Motor neuron (in vitro differentiated cells): Measurements from ENCODE around the gene KCNE4. TPM values are rescaled to one million over a fixed set of nuclear protein-coding genes. Genes with fewer than 3 reads are reported as not detected.

Experiments used
- ATAC-seq, 8 experiments: fragments of 200-7000 bp; cut with Tn5 transposase; replicated peaks in 6 of 8; 2 replicates each; pipeline ENCODE4 v1.8.0; 2021; ENCODE audit warnings: mild to moderate bottlenecking in 8 of 8, moderate library complexity in 8 of 8
- H3K27ac ChIP-seq, 2 donors: fragments of 250-450 bp; sonication (Bioruptor Pico); 2 replicates each; pipeline ENCODE4 v1.9.0; 2021; ENCODE audit warnings: antibody characterized with exemption in 2 of 2, mild to moderate bottlenecking in 2 of 2, moderate library complexity in 1 of 2
- H3K4me1 ChIP-seq, 2 donors: fragments of 250-450 bp; sonication (Bioruptor Pico); replicated peaks in 1 of 2; 2 replicates each; pipeline ENCODE4 v1.6.1; 2021; ENCODE audit warnings: antibody characterized with exemption in 2 of 2, mild to moderate bottlenecking in 2 of 2, moderate library complexity in 1 of 2
- H3K4me3 ChIP-seq, 5 donors: fragments of 250-450 bp; sonication (Bioruptor Pico); 2 replicates each; pipeline ENCODE4 v1.9.0; 2021; ENCODE audit warnings: antibody characterized with exemption in 5 of 5, mild to moderate bottlenecking in 5 of 5, moderate library complexity in 4 of 5
- WGBS, 10 experiments: fragments of 450-650 bp; shearing (Covaris generic); methylation state at CpG; one replicate each; pipeline ENCODE4 v1.0.0; 2022; 5-methylcytosine and 5-hydroxymethylcytosine counted together
- in situ Hi-C, 9 experiments: fragments of 400-800 bp; cut with MboI; loops; one replicate each; pipeline ENCODE4 v1.15.0; 2021; ENCODE audit warnings: low sequenced_read_pairs in 9 of 9, low pct_unique_long_range_greater_than_20kb in 2 of 9; ENCODE audit not compliant: unreplicated experiment in 9 of 9
- total RNA-seq, 8 experiments: library from RNA; unstranded; fragments of 300-600 nt; gene quantifications; 2 replicates each; pipeline versions ENCODE4 v1.2.3 to v1.2.4, GENCODE V29; 2022

The KCNE4 gene
- total RNA-seq: 10 to 100 TPM in 3 of 8 experiments, 1 to 10 TPM in 2, under 1 TPM in 3; 0.21 to 22.7 (median 1.2) TPM

DNA sequence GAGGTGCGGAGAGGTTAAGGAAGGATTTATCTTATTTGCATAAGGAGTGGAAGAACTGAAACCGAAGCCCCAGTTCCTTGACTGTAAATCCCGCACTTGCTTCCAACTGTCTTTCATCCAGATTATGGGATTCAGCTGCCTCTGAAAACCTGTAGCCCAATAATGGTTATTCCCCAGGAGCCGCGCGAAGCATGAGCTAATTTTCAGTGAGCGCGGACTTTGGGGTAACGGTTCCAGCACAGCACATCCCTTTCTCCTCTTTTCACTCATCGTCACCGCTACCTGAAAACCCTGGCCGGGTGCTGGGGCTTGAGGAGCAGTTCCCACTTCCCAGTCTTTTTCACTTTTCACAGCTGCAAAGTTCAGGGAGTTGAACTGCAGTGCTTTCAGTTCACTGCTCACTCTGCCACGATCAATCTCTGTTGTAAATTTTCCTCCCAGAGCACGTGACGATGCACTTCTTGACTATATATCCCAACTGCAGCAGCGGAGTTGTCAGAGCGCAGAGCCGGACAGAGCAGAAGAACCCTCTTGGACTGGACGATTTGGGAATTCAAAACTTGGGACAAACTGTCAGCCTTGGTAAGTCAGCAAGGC is at the start of gene KCNE4:
KCNE4 (plus strand) TSS at position 498 of the 597 bp plus-strand sequence. CDS start 641 bp downstream, outside the sequence.
- no peak within 1 kb of the TSS for H3K4me3 ChIP-seq
- peak; percentile 60 to 90 (median 76) for ATAC-seq
- in situ Hi-C loops: no loop called here
- 0 to 81% (median 58%) methylated on average over 1 to 15 of the region's 19 CpGs; no CpG with 5 or more reads in 1 of the 10 experiments for WGBS, 10 experiments
- H3K27ac ChIP-seq: no peak within 1 kb of the TSS
- H3K4me1 ChIP-seq: peaks cover 13 to 20% of the 10 kb centered on the region in 2 donors

DNA sequence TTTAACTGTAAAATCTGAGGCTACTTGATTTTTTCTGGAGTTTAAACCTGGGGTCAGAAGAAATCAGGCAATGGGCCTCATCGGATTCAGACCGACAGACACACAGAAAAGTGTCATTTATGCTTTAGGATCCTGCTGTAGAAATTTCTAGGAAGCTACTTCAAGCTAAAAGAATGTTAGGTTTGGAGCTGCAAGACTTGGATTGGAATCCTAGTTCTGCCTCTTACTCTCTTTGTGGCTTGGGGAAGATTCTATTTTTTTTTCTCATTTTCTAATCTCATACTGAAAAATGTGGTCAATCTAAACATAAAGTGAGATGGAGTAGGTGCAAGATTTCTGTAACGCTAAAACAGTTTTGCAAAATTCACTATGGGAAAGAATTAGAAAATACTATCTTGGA is 48.8 kb upstream of the KCNE4 start:
- H3K27ac ChIP-seq: no peak overlapping the region
- 25 to 100% (median 95%) methylated on average over 1 to 3 of the region's 3 CpGs; no CpG with 5 or more reads in 3 of the 10 experiments for WGBS, 10 experiments
- no peak overlapping the region for H3K4me3 ChIP-seq
- in situ Hi-C loops: no loop called here
- H3K4me1 ChIP-seq: peaks cover 0 to 13% of the 10 kb centered on the region in 2 donors
- ATAC-seq: no peak

DNA sequence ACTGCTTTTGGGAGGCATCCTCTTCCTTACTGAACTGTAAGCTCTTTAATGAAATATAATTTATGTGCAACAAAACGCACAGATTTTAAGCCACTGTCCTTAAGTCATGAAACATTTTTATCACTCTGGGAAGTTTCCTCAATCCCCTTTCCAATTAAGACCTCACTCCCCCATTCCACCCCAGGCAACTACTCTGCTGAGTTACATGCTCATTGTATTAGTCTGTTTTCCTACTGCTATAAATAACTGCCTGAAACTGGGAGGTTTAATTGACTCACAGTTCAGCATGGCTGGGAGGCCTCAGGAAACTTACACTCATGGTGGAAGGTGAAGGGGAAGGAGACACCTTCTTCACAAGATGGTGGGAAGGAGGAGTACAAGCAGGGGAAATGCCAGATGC is 46.5 kb upstream of the KCNE4 start:
- no peak for ATAC-seq
- WGBS, 10 experiments: 0 to 100% (median 43%) methylated on average over 1 of the region's 1 CpG; no CpG with 5 or more reads in 6 of the 10 experiments
- in situ Hi-C loops: no loop called here
- peaks cover 0 to 11% of the 10 kb centered on the region in 2 donors for H3K4me1 ChIP-seq
- H3K4me3 ChIP-seq: no peak overlapping the region
- no peak overlapping the region for H3K27ac ChIP-seq

- no peak for ATAC-seq
- in situ Hi-C loops: no loop called here
- H3K27ac ChIP-seq: no peak overlapping the region
- no peak overlapping the region for H3K4me3 ChIP-seq
- no peaks in the 10 kb centered on the region for H3K4me1 ChIP-seq
- WGBS, 10 experiments: 14 to 92% (median 68%) methylated on average over 1 to 2 of the region's 2 CpGs; no CpG with 5 or more reads in 1 of the 10 experiments
These were observed 44.5 kb upstream of the KCNE4 start for GRCh38 chr2:223007531-223007930.

GRCh38 chr2:223008162-223008561 is 43.8 kb upstream of the KCNE4 start:
- Histone ChIP-seq H3K4me1 (no peaks in the 10 kb centered on the region), H3K4me3 (no peak overlapping the region), H3K27ac (no peak overlapping the region)
- 34 to 100% (median 60%) methylated on average over 2 to 6 of the region's 6 CpGs for WGBS, 10 experiments
- in situ Hi-C loops: no loop called here
- peak in 5 of 8 experiments; percentile 44 to 89 (median 59) for ATAC-seq

DNA sequence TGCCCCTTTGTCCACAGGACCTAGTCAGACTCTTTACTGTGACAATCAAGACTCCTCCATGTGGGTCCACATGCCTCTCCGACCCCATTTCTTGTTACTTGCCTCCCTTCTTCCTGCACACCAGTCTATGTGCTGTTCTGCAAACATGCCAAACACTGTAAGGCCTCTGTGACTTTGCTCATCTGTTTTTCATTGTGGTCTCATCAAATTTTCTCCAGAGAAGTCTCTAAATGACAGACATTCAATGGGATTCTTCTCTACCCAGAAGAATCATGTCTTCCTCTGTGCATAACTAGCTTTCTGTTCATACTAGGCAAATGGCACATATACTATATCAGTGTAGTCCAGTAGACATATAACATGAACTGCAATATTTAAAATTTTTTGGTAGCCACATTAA is 43.0 kb upstream of the KCNE4 start:
- Histone ChIP-seq H3K27ac (no peak overlapping the region), H3K4me3 (no peak overlapping the region), H3K4me1 (no peaks in the 10 kb centered on the region)
- no peak for ATAC-seq
- WGBS, 10 experiments: 0 to 100% (median 70%) methylated on average over 1 of the region's 1 CpG; no CpG with 5 or more reads in 2 of the 10 experiments
- in situ Hi-C loops: no loop called here

- peak in 2 of 8 experiments; percentile 70 to 76 for ATAC-seq
- 34 to 100% (median 77%) methylated on average over 1 to 3 of the region's 3 CpGs; no CpG with 5 or more reads in 1 of the 10 experiments for WGBS, 10 experiments
- in situ Hi-C loops: no loop called here
- Histone ChIP-seq H3K27ac (no peak overlapping the region), H3K4me3 (no peak overlapping the region), H3K4me1 (no peaks in the 10 kb centered on the region)
These were observed 41.3 kb upstream of the KCNE4 start for GRCh38 chr2:223010641-223011040.

GRCh38 chr2:223012291-223012690 is 39.7 kb upstream of the KCNE4 start:
- 33 to 100% (median 70%) methylated on average over 1 to 6 of the region's 6 CpGs; no CpG with 5 or more reads in 3 of the 10 experiments for WGBS, 10 experiments
- ATAC-seq: no peak

GRCh38 chr2:223019390-223019930 is 32.5 kb upstream of the KCNE4 start:
- in situ Hi-C loops: no loop called here
- WGBS, 10 experiments: 83 to 100% (median 94%) methylated on average over 1 to 3 of the region's 3 CpGs; no CpG with 5 or more reads in 4 of the 10 experiments
- Histone ChIP-seq H3K4me3 (no peak overlapping the region), H3K27ac (no peak overlapping the region), H3K4me1 (peaks cover 0 to 6% of the 10 kb centered on the region in 2 donors)
- ATAC-seq: no peak

More at GRCh38 chr2:223012291-223012690, 39.7 kb upstream of the KCNE4 start:
- Histone ChIP-seq H3K27ac (no peak overlapping the region), H3K4me3 (no peak overlapping the region), H3K4me1 (no peaks in the 10 kb centered on the region)
- in situ Hi-C loops: no loop called here

GRCh38 chr2:223019987-223020717 is 31.8 kb upstream of the KCNE4 start:
- peaks cover 0 to 6% of the 10 kb centered on the region in 2 donors for H3K4me1 ChIP-seq
- 80 to 100% (median 93%) methylated on average over 1 to 6 of the region's 7 CpGs; no CpG with 5 or more reads in 2 of the 10 experiments for WGBS, 10 experiments
- in situ Hi-C loops: no loop called here
- no peak overlapping the region for H3K4me3 ChIP-seq
- H3K27ac ChIP-seq: no peak overlapping the region
- ATAC-seq: no peak

DNA sequence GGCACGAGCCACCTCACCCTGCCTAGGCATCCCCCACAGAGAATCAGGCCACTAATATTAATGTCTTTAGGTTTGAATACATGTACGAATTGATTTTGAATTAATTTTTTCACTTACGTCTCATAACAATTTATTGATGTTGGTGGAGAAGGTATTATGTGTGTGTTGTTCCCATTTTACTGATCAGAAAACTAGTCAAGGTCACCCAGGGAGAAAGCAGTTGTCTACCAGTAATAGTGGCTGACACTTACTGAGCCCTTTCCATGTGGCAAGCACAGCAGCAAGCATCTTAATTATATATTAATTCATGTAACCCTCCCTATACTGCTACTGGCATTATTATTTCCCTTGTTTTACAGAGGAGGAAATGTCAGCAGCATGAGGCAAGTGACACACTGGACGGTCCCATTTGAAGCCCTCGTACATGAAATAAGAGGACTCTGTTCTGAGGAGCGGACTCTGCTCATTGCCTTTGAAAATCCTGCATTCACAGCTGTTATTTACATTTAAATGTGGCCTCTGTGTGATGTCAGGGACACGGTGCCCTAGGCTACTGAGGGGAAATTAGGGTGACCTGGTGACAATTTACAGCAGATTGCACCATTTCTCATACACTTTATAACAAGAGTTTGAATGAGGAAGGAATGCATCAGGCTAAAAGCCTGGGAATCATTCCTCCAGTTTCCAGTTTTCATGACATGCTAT is 30.9 kb upstream of the KCNE4 start:
- 40 to 86% (median 50%) methylated on average over 2 to 6 of the region's 7 CpGs; no CpG with 5 or more reads in 2 of the 10 experiments for WGBS, 10 experiments
- Histone ChIP-seq H3K4me1 (peaks cover 0 to 6% of the 10 kb centered on the region in 2 donors), H3K27ac (peak overlapping the region in 1 of 2 donors; percentile 14), H3K4me3 (no peak overlapping the region)
- ATAC-seq: peak in 5 of 8 experiments; percentile 59 to 74 (median 70)
- in situ Hi-C loops: no loop called here

- peak in 1 of 8 experiments; percentile 72 for ATAC-seq
- in situ Hi-C loops: no loop called here
- peaks cover 0 to under 1% of the 10 kb centered on the region in 2 donors for H3K4me1 ChIP-seq
- H3K4me3 ChIP-seq: no peak overlapping the region
- WGBS, 10 experiments: 7 to 100% (median 69%) methylated on average over 1 to 5 of the region's 5 CpGs
- H3K27ac ChIP-seq: no peak overlapping the region
These were observed 25.5 kb upstream of the KCNE4 start for GRCh38 chr2:223026357-223027110.
